H1 (cell line): Measurements from ENCODE around the gene ADAM12. TPM values are rescaled to one million over a fixed set of nuclear protein-coding genes. Genes with fewer than 3 reads are reported as not detected.

ENCODE experiments used
- ATF3 ChIP-seq: IDR thresholded peaks from 2 replicates; pipeline ENCODE4 v1.6.1; 2011; ENCODE audit warnings: low read depth, mild to moderate bottlenecking, low read length; ENCODE audit not compliant: insufficient read depth
- GTF2F1 ChIP-seq: IDR thresholded peaks from 2 replicates; pipeline ENCODE4 v1.6.1; 2012; ENCODE audit warnings: low read depth, low read length, improper control_type of control experiment, borderline replicate concordance
- HDAC6 ChIP-seq: IDR thresholded peaks from one replicate; pipeline ENCODE4 v1.7.1; 2012; ENCODE audit warnings: low read depth, mild to moderate bottlenecking, inconsistent platforms, low read length, moderate library complexity
- NANOG ChIP-seq: IDR thresholded peaks from 2 replicates; pipeline ENCODE4 v1.6.1; 2011; ENCODE audit warnings: low read length, low read depth, mild to moderate bottlenecking, inconsistent platforms; ENCODE audit not compliant: insufficient read depth, poor library complexity, severe bottlenecking
- POLR2AphosphoS5 ChIP-seq: IDR thresholded peaks from 2 replicates; pipeline ENCODE4 v1.6.1; 2011; ENCODE audit warnings: low read depth, low read length
- polyA plus RNA-seq, 7 experiments: library from polyadenylated mRNA; depleted of rRNA in 3 of 7; stranded (reverse) in 5 of 7; unstranded in 2 of 7; fragments of >200 nt in 5 of 7; fragments of 200-250 nt in 2 of 7; gene quantifications; 1 replicate in 5 of 7; 2 replicates in 1 of 7; 4 replicates in 1 of 7; pipeline versions ENCODE4 v1.2.1 to v1.2.3, GENCODE V29; 2011 to 2013; ENCODE audit warnings: missing spikeins in 2 of 7, mixed read lengths in 2 of 7
- total RNA-seq: library from RNA; stranded (reverse); fragmentation: NEBNext Ultra II Directional; extraction: Animal tissue kit (Norgen Biotek cat#: 25700); gene quantifications from 2 replicates; pipeline ENCODE4 v1.2.1, GENCODE V29; 2021

ADAM12 gene
- total and polyA plus RNA-seq, 2 of the 8 experiments (the other 6 are each of a cell fraction or from before 2014, with no cell fraction given) = 0.07 to 0.17 TPM

- TF ChIP-seq ATF3 (no peak), GTF2F1 (no peak), NANOG (no peak), HDAC6 (no peak), POLR2AphosphoS5 (no peak)
Measured at GRCh38 chr10:126353666-126354065, 34.6 kb downstream of the ADAM12 start (continued).
